AG09309 (cell line): Measurements from ENCODE around the gene VEPH1.

Source experiments
- DNase-seq: peaks from one replicate; pipeline ENCODE4 v3.0.0-alpha.2; 2010; ENCODE audit warnings: low read depth
- H3K4me3 ChIP-seq: 2 replicates; pipeline ENCODE4 v1.5.1; 2011; ENCODE audit warnings: mild to moderate bottlenecking, low read depth, low read length, moderate library complexity; ENCODE audit not compliant: control insufficient read depth
- TF ChIP-seq, protein P1 (sequence below): IDR thresholded peaks from 2 replicates; pipeline ENCODE4 v1.5.1; 2011; ENCODE audit warnings: mild to moderate bottlenecking, low read depth, low read length, inconsistent platforms; ENCODE audit not compliant: insufficient read depth, control insufficient read depth; ENCODE audit errors: missing control alignments

The VEPH1 gene

GRCh38 chr3:157488144-157488543 lies 15.1 kb downstream of the VEPH1 start:
- DNase-seq: no peak
- TF ChIP-seq, protein P1, sequence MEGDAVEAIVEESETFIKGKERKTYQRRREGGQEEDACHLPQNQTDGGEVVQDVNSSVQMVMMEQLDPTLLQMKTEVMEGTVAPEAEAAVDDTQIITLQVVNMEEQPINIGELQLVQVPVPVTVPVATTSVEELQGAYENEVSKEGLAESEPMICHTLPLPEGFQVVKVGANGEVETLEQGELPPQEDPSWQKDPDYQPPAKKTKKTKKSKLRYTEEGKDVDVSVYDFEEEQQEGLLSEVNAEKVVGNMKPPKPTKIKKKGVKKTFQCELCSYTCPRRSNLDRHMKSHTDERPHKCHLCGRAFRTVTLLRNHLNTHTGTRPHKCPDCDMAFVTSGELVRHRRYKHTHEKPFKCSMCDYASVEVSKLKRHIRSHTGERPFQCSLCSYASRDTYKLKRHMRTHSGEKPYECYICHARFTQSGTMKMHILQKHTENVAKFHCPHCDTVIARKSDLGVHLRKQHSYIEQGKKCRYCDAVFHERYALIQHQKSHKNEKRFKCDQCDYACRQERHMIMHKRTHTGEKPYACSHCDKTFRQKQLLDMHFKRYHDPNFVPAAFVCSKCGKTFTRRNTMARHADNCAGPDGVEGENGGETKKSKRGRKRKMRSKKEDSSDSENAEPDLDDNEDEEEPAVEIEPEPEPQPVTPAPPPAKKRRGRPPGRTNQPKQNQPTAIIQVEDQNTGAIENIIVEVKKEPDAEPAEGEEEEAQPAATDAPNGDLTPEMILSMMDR: no peak
- H3K4me3 ChIP-seq: no peak overlapping the region

DNA sequence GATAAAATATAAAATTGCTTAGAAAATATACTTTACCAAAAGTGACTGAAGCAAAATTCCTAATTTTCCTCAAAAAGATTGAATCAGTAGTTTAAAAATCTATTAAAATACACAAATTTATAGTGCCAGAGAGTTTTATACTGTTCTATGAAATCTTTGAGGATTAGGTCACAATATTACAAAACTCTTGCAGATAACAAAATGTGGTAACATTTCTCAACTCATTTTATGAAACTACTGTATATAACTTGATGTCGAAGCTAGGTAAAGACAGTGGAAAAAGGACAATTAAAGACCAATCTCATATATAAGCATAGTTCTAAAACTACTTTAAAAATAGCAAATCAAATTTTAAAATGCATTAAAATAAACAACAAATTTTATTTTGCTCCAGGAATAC lies 15.9 kb downstream of the VEPH1 start:
- H3K4me3 ChIP-seq: no peak overlapping the region
- DNase-seq: no peak
- TF ChIP-seq, protein P1: no peak

- DNase-seq: no peak
- TF ChIP-seq, protein P1: no peak
- H3K4me3 ChIP-seq: no peak overlapping the region
These were observed 23.6 kb downstream of the VEPH1 start for GRCh38 chr3:157479464-157480243.

DNA sequence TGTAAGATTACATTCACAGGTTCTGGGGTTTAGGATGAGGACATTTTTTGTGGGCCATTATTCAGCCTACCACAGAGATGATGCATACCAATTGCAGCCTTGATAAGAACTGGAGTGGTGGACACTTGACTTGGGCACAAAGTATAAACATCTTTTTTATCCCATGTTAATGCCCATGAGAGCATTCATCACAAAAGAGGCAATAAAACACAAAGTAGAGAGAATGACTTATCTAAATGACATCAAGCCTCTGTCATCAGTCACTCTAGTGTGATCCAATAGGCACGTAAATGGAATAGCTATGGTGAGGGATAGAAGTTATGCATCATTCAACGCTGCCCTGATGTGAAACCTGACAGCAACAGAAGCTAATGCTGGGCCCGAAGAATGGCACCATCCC lies 25.8 kb downstream of the VEPH1 start:
- TF ChIP-seq, protein P1: no peak
- no peak for DNase-seq
- no peak overlapping the region for H3K4me3 ChIP-seq

- no peak overlapping the region for H3K4me3 ChIP-seq
- DNase-seq: no peak
- TF ChIP-seq, protein P1: no peak
These were observed 27.2 kb downstream of the VEPH1 start for GRCh38 chr3:157475921-157476414.

DNA sequence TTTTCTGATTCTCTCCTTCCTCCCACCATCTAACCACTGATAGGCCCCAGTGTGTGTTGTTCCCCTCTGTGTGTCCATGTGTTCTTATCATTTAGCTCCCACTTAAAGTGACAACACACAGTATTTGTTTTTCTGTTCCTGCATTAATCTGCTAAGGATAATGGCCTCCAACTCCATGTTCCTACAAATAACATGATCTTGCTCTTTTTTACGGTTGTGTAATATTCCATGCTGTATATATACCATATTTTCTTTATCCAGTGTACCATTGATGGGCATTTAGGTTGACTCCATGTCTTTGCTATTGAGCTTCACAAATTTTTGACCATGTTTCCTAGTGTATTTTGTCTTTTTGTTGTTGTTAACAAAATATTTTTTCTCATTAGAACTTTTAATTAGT lies 30.6 kb downstream of the VEPH1 start:
- TF ChIP-seq, protein P1: no peak
- no peak overlapping the region for H3K4me3 ChIP-seq
- DNase-seq: no peak
